Measurements from ENCODE around the gene BOD1.
A peak's percentile ranks its signal among the peaks of the same experiment; 100 is the strongest.
"Not testable (repeated sequence)": the region's sequence is repeated elsewhere in the genome, so short reads cannot be mapped to it uniquely, and the experiment has no call there.

BOD1 gene

GRCh38 chr5:173614591-173614990, 1.9 kb downstream of the BOD1 start:
- DNase-seq = no peak

- DNase-seq = no peak
These were observed 2.9 kb downstream of the BOD1 start for GRCh38 chr5:173613433-173614159.

- no peak for DNase-seq
These were observed 3.5 kb downstream of the BOD1 start for GRCh38 chr5:173612948-173613347.

- DNase-seq = no peak
These were observed 4.7 kb downstream of the BOD1 start for GRCh38 chr5:173611706-173612105.

GRCh38 chr5:173604141-173604540, 12.3 kb downstream of the BOD1 start:
- DNase-seq = no peak

- DNase-seq = no peak
These were observed 14.0 kb downstream of the BOD1 start for GRCh38 chr5:173602423-173602822.

GRCh38 chr5:173598686-173599085, 17.8 kb downstream of the BOD1 start:
- no peak for DNase-seq

GRCh38 chr5:173597304-173597703, 19.1 kb downstream of the BOD1 start:
- DNase-seq = no peak

- DNase-seq = no peak
These were observed 20.6 kb downstream of the BOD1 start for GRCh38 chr5:173595841-173596240.

GRCh38 chr5:173594061-173594460, 22.4 kb downstream of the BOD1 start:
- DNase-seq = no peak

- DNase-seq = peak; percentile 20
These were observed 24.3 kb downstream of the BOD1 start for GRCh38 chr5:173592050-173592669.

- no peak for DNase-seq
These were observed 25.4 kb downstream of the BOD1 start for GRCh38 chr5:173591056-173591514.

GRCh38 chr5:173590436-173591055, 25.9 kb downstream of the BOD1 start:
- no peak for DNase-seq

GRCh38 chr5:173586133-173586532, 30.3 kb downstream of the BOD1 start:
- not testable (repeated sequence) for DNase-seq

GRCh38 chr5:173583346-173583745, 33.1 kb downstream of the BOD1 start:
- no peak for DNase-seq

- no peak for DNase-seq
These were observed 34.0 kb downstream of the BOD1 start for GRCh38 chr5:173582216-173583111.

- peak; percentile 32 for DNase-seq
These were observed 34.8 kb downstream of the BOD1 start for GRCh38 chr5:173581408-173582215.

GRCh38 chr5:173578947-173579615, 37.4 kb downstream of the BOD1 start:
- no peak for DNase-seq

GRCh38 chr5:173577817-173578216, 38.6 kb downstream of the BOD1 start:
- no peak for DNase-seq

- DNase-seq = no peak
These were observed 39.3 kb downstream of the BOD1 start for GRCh38 chr5:173577166-173577565.

GRCh38 chr5:173575985-173576384, 40.5 kb downstream of the BOD1 start:
- DNase-seq = no peak

- DNase-seq = no peak
These were observed 41.5 kb downstream of the BOD1 start for GRCh38 chr5:173574983-173575382.
